ENCODE data around the gene ADAMTS12. TPM values are rescaled to one million over a fixed set of nuclear protein-coding genes. Genes with fewer than 3 reads are reported as not detected.
A peak's percentile ranks its signal among the peaks of the same experiment; 100 is the strongest.

The ADAMTS12 gene
- total RNA-seq, 6 experiments from 2014 or later = 42.2 to 49.7 (median 47.2) TPM

- H3K9me3 Mint-ChIP-seq = peaks cover 12% of the 10 kb centered on the region
- no peak for DNase-seq
- no peaks in the 10 kb centered on the region; the same call in 1 of the 2 replicates for H3K27me3 Mint-ChIP-seq (ENCODE audit: insufficient read depth)
- no peak overlapping the region for H3K4me3 Mint-ChIP-seq
- peaks cover 8% of the 10 kb centered on the region for H3K4me1 Mint-ChIP-seq (ENCODE audit: low read depth)
- no peak overlapping the region for H3K27ac Mint-ChIP-seq
- peaks cover 17% of the 10 kb centered on the region for H3K36me3 Mint-ChIP-seq (ENCODE audit: low read depth)
- no peak for TF ChIP-seq CTCF (IDR thresholded peaks at IDR 0.05)
Measured at GRCh38 chr5:33901156-33901555, 9.4 kb upstream of the ADAMTS12 start.

- Mint-ChIP-seq H3K4me1 (ENCODE audit: low read depth) (peaks cover 47% of the 10 kb centered on the region), H3K36me3 (ENCODE audit: low read depth) (0 out of 2 replicates have a peak, but pooled peaks cover 5% of the 10 kb centered on the region), H3K27ac (peak overlapping the region; percentile 36), H3K9me3 (no peaks in the 10 kb centered on the region), H3K4me3 (peak overlapping the region; percentile 4), H3K27me3 (ENCODE audit: insufficient read depth) (no peaks in the 10 kb centered on the region)
- peak; percentile 60 for DNase-seq
- no peak for TF ChIP-seq CTCF (IDR thresholded peaks at IDR 0.05)
Measured at GRCh38 chr5:33894566-33894965, 2.8 kb upstream of the ADAMTS12 start.

GRCh38 chr5:33892620-33893137 lies 889 bp upstream of the ADAMTS12 start:
- Mint-ChIP-seq H3K4me3 (peak overlapping the region; percentile 95), H3K9me3 (no peaks in the 10 kb centered on the region), H3K27me3 (ENCODE audit: insufficient read depth) (no peaks in the 10 kb centered on the region), H3K27ac (peak overlapping the region; percentile 85), H3K36me3 (ENCODE audit: low read depth) (0 out of 2 replicates have a peak, but pooled peaks cover 5% of the 10 kb centered on the region), H3K4me1 (ENCODE audit: low read depth) (peaks cover 62% of the 10 kb centered on the region)
- DNase-seq = peak; percentile 89
- TF ChIP-seq CTCF (IDR thresholded peaks at IDR 0.05) = no peak

GRCh38 chr5:33891446-33891787 lies 373 bp downstream of the ADAMTS12 start:
- peak overlapping the region; percentile 83 for H3K27ac Mint-ChIP-seq
- peak overlapping the region; percentile 95 for H3K4me3 Mint-ChIP-seq
- peaks cover 5% of the 10 kb centered on the region; the same call in 1 of the 2 replicates for H3K36me3 Mint-ChIP-seq (ENCODE audit: low read depth)
- no peak for TF ChIP-seq CTCF (IDR thresholded peaks at IDR 0.05)
- H3K9me3 Mint-ChIP-seq = no peaks in the 10 kb centered on the region
- peaks cover 2% of the 10 kb centered on the region; the same call in 1 of the 2 replicates for H3K27me3 Mint-ChIP-seq (ENCODE audit: insufficient read depth)
- H3K4me1 Mint-ChIP-seq (ENCODE audit: low read depth) = peaks cover 68% of the 10 kb centered on the region
- DNase-seq = no peak

- TF ChIP-seq CTCF (IDR thresholded peaks at IDR 0.05) = peak; percentile 60
- H3K27me3 Mint-ChIP-seq (ENCODE audit: insufficient read depth) = peaks cover 2% of the 10 kb centered on the region; the same call in 1 of the 2 replicates
- DNase-seq = peak; percentile 54
- H3K27ac Mint-ChIP-seq = peak overlapping the region; percentile 83
- no peaks in the 10 kb centered on the region for H3K9me3 Mint-ChIP-seq
- peak overlapping the region; percentile 95 for H3K4me3 Mint-ChIP-seq
- H3K36me3 Mint-ChIP-seq (ENCODE audit: low read depth) = peaks cover 5% of the 10 kb centered on the region; the same call in 1 of the 2 replicates
- peaks cover 67% of the 10 kb centered on the region for H3K4me1 Mint-ChIP-seq (ENCODE audit: low read depth)
Measured at GRCh38 chr5:33890131-33891032, 1.4 kb downstream of the ADAMTS12 start.
